Measurements from ENCODE around the gene IFI6.
"Not testable (repeated sequence)": the region's sequence is repeated elsewhere in the genome, so short reads cannot be mapped to it uniquely, and the experiment has no call there.

IFI6 gene

GRCh38 chr1:27627733-27628132 is 44.3 kb downstream of the IFI6 start:
- not testable (repeated sequence) for H3K4me3 Mint-ChIP-seq, H3K36me3 Mint-ChIP-seq, H3K27ac Mint-ChIP-seq, H3K27me3 Mint-ChIP-seq, H3K9me3 Mint-ChIP-seq
- peaks cover 52% of the 10 kb centered on the region for H3K4me1 Mint-ChIP-seq

- Mint-ChIP-seq H3K27ac (peak overlapping the region; percentile 4), H3K9me3 (no peaks in the 10 kb centered on the region), H3K4me1 (peaks cover 45% of the 10 kb centered on the region), H3K27me3 (no peaks in the 10 kb centered on the region), H3K36me3 (no peaks in the 10 kb centered on the region), H3K4me3 (no peak overlapping the region)
These were observed 44.9 kb downstream of the IFI6 start for GRCh38 chr1:27627061-27627460.

GRCh38 chr1:27626031-27626935 is 45.7 kb downstream of the IFI6 start:
- Mint-ChIP-seq H3K9me3 (no peaks in the 10 kb centered on the region), H3K27ac (peak overlapping the region; percentile 32), H3K4me1 (peaks cover 38% of the 10 kb centered on the region), H3K27me3 (no peaks in the 10 kb centered on the region), H3K4me3 (peak overlapping the region; percentile 83), H3K36me3 (no peaks in the 10 kb centered on the region)

- H3K4me3 Mint-ChIP-seq, result no peak overlapping the region
- peaks cover 32% of the 10 kb centered on the region for H3K4me1 Mint-ChIP-seq
- no peak overlapping the region for H3K27ac Mint-ChIP-seq
- no peaks in the 10 kb centered on the region for H3K9me3 Mint-ChIP-seq
- no peaks in the 10 kb centered on the region for H3K36me3 Mint-ChIP-seq
- no peaks in the 10 kb centered on the region for H3K27me3 Mint-ChIP-seq
These were observed 47.4 kb downstream of the IFI6 start for GRCh38 chr1:27624467-27625178.

GRCh38 chr1:27623327-27624212 is 48.4 kb downstream of the IFI6 start:
- H3K4me3 Mint-ChIP-seq, result no peak overlapping the region
- peaks cover 31% of the 10 kb centered on the region for H3K4me1 Mint-ChIP-seq
- no peak overlapping the region for H3K27ac Mint-ChIP-seq
- no peaks in the 10 kb centered on the region for H3K27me3 Mint-ChIP-seq
- no peaks in the 10 kb centered on the region for H3K36me3 Mint-ChIP-seq
- H3K9me3 Mint-ChIP-seq, result no peaks in the 10 kb centered on the region

- H3K27ac Mint-ChIP-seq, result no peak overlapping the region
- H3K9me3 Mint-ChIP-seq, result no peaks in the 10 kb centered on the region
- no peak overlapping the region for H3K4me3 Mint-ChIP-seq
- no peaks in the 10 kb centered on the region for H3K36me3 Mint-ChIP-seq
- H3K27me3 Mint-ChIP-seq, result no peaks in the 10 kb centered on the region
- H3K4me1 Mint-ChIP-seq, result peaks cover 38% of the 10 kb centered on the region
These were observed 49.2 kb downstream of the IFI6 start for GRCh38 chr1:27622828-27623227.

GRCh38 chr1:27621051-27621920 is 50.7 kb downstream of the IFI6 start:
- peaks cover 47% of the 10 kb centered on the region for H3K4me1 Mint-ChIP-seq
- no peaks in the 10 kb centered on the region for H3K36me3 Mint-ChIP-seq
- H3K27ac Mint-ChIP-seq, result no peak overlapping the region
- H3K4me3 Mint-ChIP-seq, result no peak overlapping the region
- no peaks in the 10 kb centered on the region for H3K9me3 Mint-ChIP-seq
- H3K27me3 Mint-ChIP-seq, result no peaks in the 10 kb centered on the region

- H3K27me3 Mint-ChIP-seq, H3K9me3 Mint-ChIP-seq, H3K36me3 Mint-ChIP-seq, H3K4me3 Mint-ChIP-seq: not testable (repeated sequence)
- peak overlapping the region; percentile 80 for H3K27ac Mint-ChIP-seq
- peaks cover 53% of the 10 kb centered on the region for H3K4me1 Mint-ChIP-seq
These were observed 52.1 kb downstream of the IFI6 start for GRCh38 chr1:27619782-27620438.

GRCh38 chr1:27618341-27619082 is 53.5 kb downstream of the IFI6 start:
- H3K9me3 Mint-ChIP-seq, result no peaks in the 10 kb centered on the region
- no peaks in the 10 kb centered on the region for H3K36me3 Mint-ChIP-seq
- H3K4me1 Mint-ChIP-seq, result peaks cover 64% of the 10 kb centered on the region
- peak overlapping the region; percentile 89 for H3K27ac Mint-ChIP-seq
- no peaks in the 10 kb centered on the region for H3K27me3 Mint-ChIP-seq
- H3K4me3 Mint-ChIP-seq, result peak overlapping the region; percentile 66

GRCh38 chr1:27617420-27617819 is 54.6 kb downstream of the IFI6 start:
- Mint-ChIP-seq H3K4me1 (peaks cover 64% of the 10 kb centered on the region), H3K27me3 (no peaks in the 10 kb centered on the region), H3K27ac (peak overlapping the region; percentile 89), H3K36me3 (no peaks in the 10 kb centered on the region), H3K4me3 (peak overlapping the region; percentile 12), H3K9me3 (no peaks in the 10 kb centered on the region)

GRCh38 chr1:27616441-27616840 is 55.6 kb downstream of the IFI6 start:
- Mint-ChIP-seq H3K36me3 (no peaks in the 10 kb centered on the region), H3K4me1 (peaks cover 68% of the 10 kb centered on the region), H3K4me3 (no peak overlapping the region), H3K9me3 (no peaks in the 10 kb centered on the region), H3K27ac (peak overlapping the region; percentile 62), H3K27me3 (no peaks in the 10 kb centered on the region)
